Hair follicle dermal papilla cell (primary cell): ENCODE data around the gene DPP9. TPM values are rescaled to one million over a fixed set of nuclear protein-coding genes. Genes with fewer than 3 reads are reported as not detected.

Experiments used
- small RNA-seq: library from RNA; depleted of rRNA; stranded (forward); fragments of <200 nt; gene quantifications from one replicate; pipeline ENCODE3, GENCODE V24; 2012
- total RNA-seq: library from RNA; depleted of rRNA; stranded (reverse); fragments of >200 nt; gene quantifications from 2 replicates; pipeline ENCODE4 v1.2.3, GENCODE V29; 2012

The DPP9 gene
- total RNA-seq: 29.9 and 35.6 TPM in 2 replicates

DNA sequence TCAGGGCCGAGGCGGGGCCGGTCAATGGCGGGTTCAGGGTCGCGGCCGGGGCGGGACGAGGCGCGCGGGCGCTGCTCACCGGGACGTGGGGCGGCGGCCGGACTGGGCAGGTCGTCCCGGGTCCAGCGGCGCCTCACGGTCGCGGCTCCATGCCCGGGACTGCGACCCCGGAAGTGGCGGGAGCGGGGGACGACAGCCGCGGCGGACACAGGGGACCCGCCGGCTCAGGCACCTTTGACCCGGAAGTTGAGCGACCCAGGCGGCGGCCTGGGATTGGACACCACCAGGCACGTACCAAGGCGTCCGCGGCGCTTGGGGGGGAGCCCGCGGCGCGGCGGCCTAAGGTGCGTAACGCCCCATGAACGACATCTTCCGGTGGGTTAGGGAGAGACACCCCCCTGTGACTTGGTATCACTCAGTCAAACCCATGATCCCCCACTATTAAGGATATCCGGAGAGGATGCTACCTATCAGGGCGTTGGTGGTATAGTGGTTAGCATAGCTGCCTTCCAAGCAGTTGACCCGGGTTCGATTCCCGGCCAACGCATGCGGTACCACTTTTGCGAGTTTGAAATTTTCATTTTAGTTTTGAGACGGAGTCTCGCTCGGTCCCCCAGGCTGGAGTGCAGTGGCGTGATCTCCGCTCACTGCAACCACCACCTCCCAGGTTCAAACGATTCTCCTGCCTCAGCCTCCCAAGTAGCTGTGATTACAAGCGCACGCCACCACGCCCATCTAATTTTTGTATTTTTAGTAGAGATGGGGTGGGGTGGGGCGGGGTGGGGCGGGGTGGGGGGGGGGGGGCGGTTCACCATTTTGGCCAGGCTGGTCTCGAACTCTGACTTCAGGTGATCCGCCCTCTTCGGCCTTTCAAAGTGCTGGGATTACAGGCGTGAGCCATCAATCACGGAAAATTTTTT is at the start of gene DPP9:
Gene DPP9 (minus strand): TSS at position 248 of the 920 bp plus-strand sequence. CDS start 3,936 bp downstream, outside the sequence.

DNA sequence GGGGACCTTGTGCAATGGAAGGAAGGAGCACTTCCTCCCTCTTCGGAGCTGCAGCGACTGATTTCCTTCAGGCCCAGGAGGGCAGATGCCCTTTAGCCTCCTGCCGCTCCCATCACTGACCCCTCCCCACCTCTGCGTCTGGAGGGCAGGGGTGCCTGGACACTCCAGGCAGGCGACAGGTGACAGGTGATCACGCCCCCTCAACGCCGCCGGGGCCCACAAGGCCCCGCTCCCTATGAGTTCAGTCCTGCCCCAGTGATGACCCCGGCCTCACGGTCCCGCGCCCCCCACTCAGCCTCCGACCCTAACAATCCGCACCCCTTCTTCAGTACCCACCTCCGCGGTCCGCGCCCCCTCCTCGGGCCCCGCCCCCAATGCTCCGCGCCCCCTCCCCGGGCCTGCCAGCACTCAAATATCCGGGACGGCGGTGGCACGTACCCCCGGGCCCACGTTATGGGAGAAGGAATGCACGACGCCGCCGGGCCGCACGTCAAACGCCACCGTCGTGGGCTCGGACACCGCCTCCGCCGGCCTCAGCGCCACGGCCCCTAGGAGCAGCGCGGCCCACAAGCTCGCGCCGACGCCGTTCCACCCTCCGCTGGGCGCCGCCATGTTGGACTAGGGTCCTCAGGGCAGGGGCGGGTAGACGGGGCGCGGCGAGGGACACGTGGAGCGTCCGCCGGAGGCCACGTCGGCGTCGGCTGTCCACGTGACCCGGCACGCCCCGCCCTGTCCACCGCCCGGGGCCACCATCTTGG is 53.7 kb downstream of the DPP9 start, which contains the start of gene MYDGF:
Gene MYDGF (minus strand): TSS at position 620 of the 758 bp plus-strand sequence. CDS start 8 bp downstream, at position 612.

DNA sequence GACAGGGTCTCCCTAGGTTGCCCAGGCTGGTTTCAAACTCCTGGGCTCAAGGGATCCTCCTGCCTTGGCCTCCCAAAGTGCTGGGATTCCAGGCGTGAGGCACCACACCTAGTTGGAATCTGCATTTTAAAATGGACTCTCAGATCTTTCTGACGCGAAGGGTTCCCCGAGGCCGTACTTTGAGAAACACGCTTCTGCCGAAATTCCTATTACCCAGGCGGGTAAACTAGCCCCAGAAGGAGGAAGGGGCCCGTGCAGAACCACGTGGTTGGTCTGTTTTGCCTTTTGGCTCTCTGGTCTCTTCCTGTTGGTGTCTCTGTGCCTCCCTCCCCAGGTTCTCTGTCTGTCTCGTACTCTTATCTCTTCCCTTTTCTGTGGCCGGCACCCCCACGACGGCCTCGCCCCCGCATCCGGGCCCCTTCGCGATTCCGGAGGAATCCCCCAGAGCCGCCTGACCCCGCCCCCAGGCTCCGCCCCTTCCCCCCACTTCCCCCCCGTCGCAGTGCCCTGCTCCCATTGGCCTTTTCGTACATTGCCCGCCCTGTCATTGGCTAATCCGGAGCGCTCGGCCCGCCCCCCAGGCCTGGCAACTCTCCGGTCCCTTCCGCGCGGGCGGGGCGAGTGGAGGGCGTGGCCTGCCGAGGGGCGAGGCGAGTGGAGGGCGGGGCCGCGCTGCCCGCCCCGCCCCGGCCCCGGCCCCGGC is 84.7 kb downstream of the DPP9 start, which contains the start of gene TNFAIP8L1:
Gene TNFAIP8L1 (plus strand): TSS at position 689 of the 703 bp plus-strand sequence. CDS start 12,354 bp downstream, outside the sequence.

Small RNA genes lying within 50 kb of the gene (small RNA-seq; reads per million reads assigned to genes)
- gene MIR7-3: not detected

Other genes with a start within 250 kb of the DPP9 start
- gene PLIN4, start 205.4 kb downstream of the DPP9 start, total RNA-seq: under 0.01 and 0.16 TPM in 2 replicates
- gene PLIN5, start 188.6 kb downstream of the DPP9 start, total RNA-seq: not detected in 2 replicates
- not detected in 2 replicates for gene LRG1, start 183.8 kb downstream of the DPP9 start, total RNA-seq
- gene SEMA6B, start 164.2 kb downstream of the DPP9 start, total RNA-seq: 0.12 and 0.49 TPM in 2 replicates
- gene TNFAIP8L1, start 84.3 kb downstream of the DPP9 start, total RNA-seq: 1.9 and 2.1 TPM in 2 replicates
- 80.5 and 117 TPM in 2 replicates for gene MYDGF, start 53.5 kb downstream of the DPP9 start, total RNA-seq
- gene FEM1A, start 67.9 kb upstream of the DPP9 start, total RNA-seq: 15.8 and 18.8 TPM in 2 replicates
- gene TICAM1, start 107.9 kb upstream of the DPP9 start, total RNA-seq: 5.6 and 6.7 TPM in 2 replicates
- gene PLIN3, start 143.8 kb upstream of the DPP9 start, total RNA-seq: 345 and 355 TPM in 2 replicates
- 0.49 TPM in 1 of 2 replicates, not detected in the other for gene ARRDC5, start 179.1 kb upstream of the DPP9 start, total RNA-seq
- 13.7 and 19.1 TPM in 2 replicates for gene UHRF1, start 185.7 kb upstream of the DPP9 start, total RNA-seq
- 32.7 and 40.7 TPM in 2 replicates for gene KDM4B, start 245.3 kb upstream of the DPP9 start, total RNA-seq